Tibial nerve (tissue), 4 donors: ENCODE measurements around the gene PCGF5. TPM values are rescaled to one million over a fixed set of nuclear protein-coding genes. Genes with fewer than 3 reads are reported as not detected.

Experiments
- DNase-seq, 2 donors: peaks; one replicate each; pipeline ENCODE4 v3.0.0-alpha.2; 2019; ENCODE audit warnings: low spot score in 2 of 2
- H3K27ac ChIP-seq, 4 donors: fragments of 200-600 bp; sonication (generic) in 3 of 4; one replicate each; pipeline ENCODE4 v1.5.1; 2017 to 2019; ENCODE audit warnings: mild to moderate bottlenecking in 1 of 4
- H3K27me3 ChIP-seq, 2 donors: fragments of 200-600 bp; sonication (generic) in 1 of 2; one replicate each; pipeline versions ENCODE4 v1.5.1 to v1.6.0; 2017 to 2019
- H3K36me3 ChIP-seq, 3 donors: fragments of 200-600 bp; sonication (generic); one replicate each; pipeline ENCODE4 v1.5.1; 2018 to 2019
- H3K4me1 ChIP-seq, 4 donors: fragments of 200-600 bp; sonication (generic) in 3 of 4; one replicate each; pipeline ENCODE4 v1.5.1; 2017 to 2019
- H3K4me3 ChIP-seq, 4 donors: fragments of 200-600 bp; sonication (generic) in 3 of 4; one replicate each; pipeline ENCODE4 v1.5.1; 2017 to 2019; ENCODE audit warnings: mild to moderate bottlenecking in 1 of 4, moderate library complexity in 1 of 4
- H3K9me3 ChIP-seq, 4 donors: fragments of 200-600 bp; sonication (generic) in 3 of 4; one replicate each; pipeline ENCODE4 v1.5.1; 2017 to 2019
- CTCF ChIP-seq, 5 experiments: fragments of 200-600 bp in 3 of 5; fragments of 450-650 bp in 2 of 5; sonication (generic) in 3 of 5; IDR thresholded peaks; one replicate each; pipeline ENCODE4 v1.5.1; 2016 to 2019; ENCODE audit warnings: antibody characterized with exemption in 5 of 5, mild to moderate bottlenecking in 3 of 5, moderate library complexity in 2 of 5
- EP300 ChIP-seq, 2 donors: sonication (generic); formaldehyde crosslinking; IDR thresholded peaks; one replicate each; pipeline ENCODE4 v1.6.1; 2017; ENCODE audit warnings: antibody characterized with exemption in 2 of 2, mild to moderate bottlenecking in 1 of 2
- POLR2A ChIP-seq, 2 donors: fragments of 450-650 bp; IDR thresholded peaks; one replicate each; pipeline ENCODE4 v1.6.1; 2017; ENCODE audit warnings: antibody characterized with exemption in 2 of 2, mild to moderate bottlenecking in 2 of 2, moderate library complexity in 2 of 2
- WGBS, 2 donors: methylation state at CpG; one replicate each; pipeline ENCODE4 v1.1.5; 2018; 5-methylcytosine and 5-hydroxymethylcytosine counted together
- total RNA-seq, 4 donors: library from RNA; depleted of rRNA; stranded (reverse); fragments of >200 nt; gene quantifications; one replicate each; pipeline ENCODE4 v1.1.0, GENCODE V29; 2016

The PCGF5 gene
- total RNA-seq, 4 donors from 2014 or later: 29.6 to 59.9 (median 41.4) TPM

- H3K27ac ChIP-seq: peak overlapping the region in 3 of 4 donors; percentile 4 to 21 (median 13)
Measured at GRCh38 chr10:91201213-91201996, 19.1 kb upstream of the PCGF5 start.

GRCh38 chr10:91206427-91206826 lies 14.0 kb upstream of the PCGF5 start:
- H3K36me3 ChIP-seq: no peaks in the 10 kb centered on the region
- no peaks in the 10 kb centered on the region for H3K9me3 ChIP-seq
- no peaks in the 10 kb centered on the region for H3K27me3 ChIP-seq
- 0% methylated on average over 1 of the region's 1 CpG for WGBS, 2 donors
- no peak overlapping the region for H3K4me3 ChIP-seq
- no peak for TF ChIP-seq CTCF (IDR thresholded peaks at IDR 0.05)
- TF ChIP-seq POLR2A (IDR thresholded peaks at IDR 0.05): no peak
- no peak for DNase-seq
- H3K4me1 ChIP-seq: peaks cover 0 to 38% (median 15%) of the 10 kb centered on the region in 4 donors
- no peak overlapping the region for H3K27ac ChIP-seq

More at GRCh38 chr10:91201213-91201996, 19.1 kb upstream of the PCGF5 start:
- no peaks in the 10 kb centered on the region for H3K9me3 ChIP-seq
- H3K4me3 ChIP-seq: no peak overlapping the region
- no peaks in the 10 kb centered on the region for H3K36me3 ChIP-seq
- TF ChIP-seq EP300 (IDR thresholded peaks at IDR 0.05) (no peak), CTCF (IDR thresholded peaks at IDR 0.05) (no peak), POLR2A (IDR thresholded peaks at IDR 0.05) (no peak)
- no peaks in the 10 kb centered on the region for H3K27me3 ChIP-seq
- H3K4me1 ChIP-seq: peaks cover 0 to 64% (median 36%) of the 10 kb centered on the region in 4 donors
- 50 to 61% methylated on average over 3 of the region's 3 CpGs for WGBS, 2 donors
- DNase-seq: no peak

GRCh38 chr10:91206837-91207474 lies 13.5 kb upstream of the PCGF5 start:
- WGBS, 2 donors: 76 to 83% methylated on average over 3 of the region's 3 CpGs
- H3K4me3 ChIP-seq: no peak overlapping the region

GRCh38 chr10:91208642-91209041 lies 11.8 kb upstream of the PCGF5 start:
- peaks cover 0 to 32% (median 6%) of the 10 kb centered on the region in 4 donors for H3K4me1 ChIP-seq
- no peaks in the 10 kb centered on the region for H3K9me3 ChIP-seq
- TF ChIP-seq EP300 (IDR thresholded peaks at IDR 0.05): no peak
- TF ChIP-seq CTCF (IDR thresholded peaks at IDR 0.05): no peak
- no peak for TF ChIP-seq POLR2A (IDR thresholded peaks at IDR 0.05)
- H3K27ac ChIP-seq: no peak overlapping the region
- H3K27me3 ChIP-seq: no peaks in the 10 kb centered on the region
- DNase-seq: no peak
- no peak overlapping the region for H3K4me3 ChIP-seq
- H3K36me3 ChIP-seq: no peaks in the 10 kb centered on the region

More at GRCh38 chr10:91206837-91207474, 13.5 kb upstream of the PCGF5 start:
- TF ChIP-seq EP300 (IDR thresholded peaks at IDR 0.05): no peak
- no peak for TF ChIP-seq CTCF (IDR thresholded peaks at IDR 0.05)
- TF ChIP-seq POLR2A (IDR thresholded peaks at IDR 0.05): no peak
- DNase-seq: no peak
- Histone ChIP-seq H3K27me3 (no peaks in the 10 kb centered on the region), H3K27ac (no peak overlapping the region), H3K4me1 (peaks cover 0 to 38% (median 11%) of the 10 kb centered on the region in 4 donors), H3K36me3 (no peaks in the 10 kb centered on the region), H3K9me3 (no peaks in the 10 kb centered on the region)

- peaks cover 0 to 27% (median 3%) of the 10 kb centered on the region in 4 donors for H3K4me1 ChIP-seq
- H3K36me3 ChIP-seq: no peaks in the 10 kb centered on the region
- H3K4me3 ChIP-seq: no peak overlapping the region
- H3K9me3 ChIP-seq: no peaks in the 10 kb centered on the region
- no peak overlapping the region for H3K27ac ChIP-seq
- DNase-seq: no peak
- no peaks in the 10 kb centered on the region for H3K27me3 ChIP-seq
- 86 to 95% methylated on average over 3 of the region's 3 CpGs for WGBS, 2 donors
- TF ChIP-seq POLR2A (IDR thresholded peaks at IDR 0.05): no peak
- no peak for TF ChIP-seq EP300 (IDR thresholded peaks at IDR 0.05)
- no peak for TF ChIP-seq CTCF (IDR thresholded peaks at IDR 0.05)
Measured at GRCh38 chr10:91210014-91210413, 10.4 kb upstream of the PCGF5 start.
